ENCODE data around the gene SCGB1C2. TPM values are rescaled to one million over a fixed set of nuclear protein-coding genes. Genes with fewer than 3 reads are reported as not detected.

Gene SCGB1C2
- polyA plus RNA-seq, 1 experiment = not detected

GRCh38 chr17:183021-183420 lies 45.7 kb downstream of the SCGB1C2 start:
- ChIA-PET POLR2A (no interaction called here), CTCF (interaction anchor here (0.5 to 0.7 kb wide), 2 partner anchors 18 to 56 kb away, joined by 3 read pairs; no protein-coding TSS in a partner anchor)
- Histone ChIP-seq H3K27me3 (ENCODE audit: control insufficient read depth, insufficient read depth, low read length) (peaks cover 35% of the 10 kb centered on the region), H3K4me3 (ENCODE audit: low read depth, low read length) (no peak overlapping the region), H3K36me3 (ENCODE audit: control insufficient read depth, insufficient read depth, low read length) (no peaks in the 10 kb centered on the region)
- no peak for DNase-seq (ENCODE audit: low read depth)
- no peak for TF ChIP-seq CTCF (IDR thresholded peaks at IDR 0.05; ENCODE audit: insufficient read depth, low read depth, low read length)

- TF ChIP-seq CTCF (IDR thresholded peaks at IDR 0.05; ENCODE audit: insufficient read depth, low read depth, low read length) = no peak
- DNase-seq (ENCODE audit: low read depth) = no peak
- Histone ChIP-seq H3K27me3 (ENCODE audit: control insufficient read depth, insufficient read depth, low read length) (peaks cover 21% of the 10 kb centered on the region), H3K36me3 (ENCODE audit: control insufficient read depth, insufficient read depth, low read length) (no peaks in the 10 kb centered on the region), H3K4me3 (ENCODE audit: low read depth, low read length) (no peak overlapping the region)
- CTCF ChIA-PET = no interaction called here
- POLR2A ChIA-PET = no interaction called here
Observed at GRCh38 chr17:185445-186138, 48.2 kb downstream of the SCGB1C2 start.

GRCh38 chr17:187130-187529 lies 49.8 kb downstream of the SCGB1C2 start:
- Histone ChIP-seq H3K4me3 (ENCODE audit: low read depth, low read length) (no peak overlapping the region), H3K27me3 (ENCODE audit: control insufficient read depth, insufficient read depth, low read length) (peaks cover 17% of the 10 kb centered on the region), H3K36me3 (ENCODE audit: control insufficient read depth, insufficient read depth, low read length) (no peaks in the 10 kb centered on the region)
- ChIA-PET CTCF (no interaction called here), POLR2A (no interaction called here)
- no peak for DNase-seq (ENCODE audit: low read depth)
- TF ChIP-seq CTCF (IDR thresholded peaks at IDR 0.05; ENCODE audit: insufficient read depth, low read depth, low read length) = no peak

Small RNA genes within 50 kb of the gene (small RNA-seq; reads per million reads assigned to genes)
- not detected for gene RF00026 (ENCODE audit: insufficient read length, low read depth, low replicate concordance)

Other genes with a start within 250 kb of the SCGB1C2 start
- not detected in 2 replicates for gene DOC2B, start 44.1 kb downstream of the SCGB1C2 start, polyA plus RNA-seq (2011; rRNA removed)
- gene RPH3AL, start 215.2 kb downstream of the SCGB1C2 start, polyA plus RNA-seq (2011; rRNA removed) = 2.8 and 4.0 TPM in 2 replicates